ENCODE results near the gene F10. TPM values are rescaled to one million over a fixed set of nuclear protein-coding genes. Genes with fewer than 3 reads are reported as not detected.

F10 gene
- total and polyA plus RNA-seq, 4 donors, result 85.3 to 199 (median 117) TPM

DNA sequence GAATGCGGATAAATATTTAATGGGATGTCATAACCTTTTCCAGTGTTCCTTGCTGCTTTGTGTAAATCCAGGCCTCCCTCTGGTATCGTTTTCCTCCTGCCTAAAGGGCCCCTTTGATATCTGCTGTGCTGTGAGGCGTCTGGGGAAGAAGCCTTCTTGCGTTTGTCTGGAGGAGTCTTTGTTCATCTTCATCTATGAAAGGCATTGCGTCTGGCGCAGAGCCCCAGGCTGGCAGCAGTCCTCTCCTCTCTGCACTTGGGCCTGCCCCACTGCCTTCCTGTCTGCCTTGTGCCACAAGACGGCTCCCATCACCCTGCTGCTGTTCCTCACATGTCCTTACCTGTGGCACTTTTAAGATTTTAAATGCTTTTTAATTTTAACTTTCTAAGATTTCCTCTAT is 45.6 kb downstream of the F10 start (continued):
- TF ChIP-seq, protein P1, sequence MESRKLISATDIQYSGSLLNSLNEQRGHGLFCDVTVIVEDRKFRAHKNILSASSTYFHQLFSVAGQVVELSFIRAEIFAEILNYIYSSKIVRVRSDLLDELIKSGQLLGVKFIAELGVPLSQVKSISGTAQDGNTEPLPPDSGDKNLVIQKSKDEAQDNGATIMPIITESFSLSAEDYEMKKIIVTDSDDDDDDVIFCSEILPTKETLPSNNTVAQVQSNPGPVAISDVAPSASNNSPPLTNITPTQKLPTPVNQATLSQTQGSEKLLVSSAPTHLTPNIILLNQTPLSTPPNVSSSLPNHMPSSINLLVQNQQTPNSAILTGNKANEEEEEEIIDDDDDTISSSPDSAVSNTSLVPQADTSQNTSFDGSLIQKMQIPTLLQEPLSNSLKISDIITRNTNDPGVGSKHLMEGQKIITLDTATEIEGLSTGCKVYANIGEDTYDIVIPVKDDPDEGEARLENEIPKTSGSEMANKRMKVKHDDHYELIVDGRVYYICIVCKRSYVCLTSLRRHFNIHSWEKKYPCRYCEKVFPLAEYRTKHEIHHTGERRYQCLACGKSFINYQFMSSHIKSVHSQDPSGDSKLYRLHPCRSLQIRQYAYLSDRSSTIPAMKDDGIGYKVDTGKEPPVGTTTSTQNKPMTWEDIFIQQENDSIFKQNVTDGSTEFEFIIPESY (IDR thresholded peaks at IDR 0.05), result no peak
- TF ChIP-seq TAF1 (conservative IDR thresholded peaks at IDR 0.05) (no peak), NR2F2 (IDR thresholded peaks at IDR 0.05) (no peak), FOXA1 (IDR thresholded peaks at IDR 0.05) (no peak), SP1 (IDR thresholded peaks at IDR 0.05) (no peak), EGR1 (IDR thresholded peaks at IDR 0.05; ENCODE audit: low read depth in 2 of 2) (no peak), JUND (IDR thresholded peaks at IDR 0.05) (no peak)

DNA sequence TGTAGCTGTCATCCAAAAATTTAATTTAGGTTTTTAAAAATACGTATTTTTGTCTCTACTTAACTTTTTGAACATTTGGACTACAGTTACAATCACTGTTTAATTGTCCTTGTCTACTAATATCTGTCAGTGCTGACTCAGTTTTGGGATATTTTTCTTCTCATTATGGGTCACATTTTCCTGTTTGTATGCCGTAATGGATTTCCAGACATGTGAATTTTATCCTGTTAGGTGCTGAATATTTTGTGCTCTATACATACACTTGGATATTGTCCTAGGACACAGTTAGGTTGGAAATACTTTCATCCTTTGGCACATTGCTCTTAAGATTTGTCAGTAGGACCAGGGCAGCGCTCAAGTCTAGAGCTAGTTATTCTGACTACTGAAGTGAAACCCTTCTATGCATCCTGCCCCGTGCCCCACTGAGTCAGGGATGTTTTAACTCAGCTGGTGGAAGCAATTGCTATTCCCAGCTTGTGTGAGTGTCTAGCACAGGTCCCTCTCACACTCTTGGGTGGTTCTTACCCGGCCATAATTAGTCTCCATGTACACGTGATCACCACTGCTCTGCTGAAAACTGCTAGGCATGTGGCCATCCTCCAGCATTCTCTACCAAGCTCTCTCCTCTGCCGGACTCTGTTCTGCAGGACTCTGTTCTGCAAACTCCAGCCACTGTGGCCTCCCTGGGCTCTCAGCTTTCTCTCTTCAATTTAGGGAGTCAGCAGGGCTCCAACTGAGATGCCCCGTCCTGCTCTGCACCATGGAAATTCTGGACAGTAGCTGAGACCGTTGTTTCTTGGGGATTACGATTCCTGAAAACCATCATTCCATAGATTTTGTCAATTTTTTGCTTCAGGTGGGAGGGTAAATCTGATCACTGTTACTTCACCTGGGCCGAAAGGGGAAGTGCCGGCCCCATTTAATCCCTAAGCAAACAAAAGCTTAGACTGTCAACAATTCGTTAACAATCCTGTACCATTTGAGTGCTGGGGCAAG is 47.0 kb downstream of the F10 start:
- no peaks in the 10 kb centered on the region for H3K9me3 ChIP-seq (ENCODE audit: control insufficient read depth in 4 of 4, low read length in 3 of 4)
- H3K4me1 ChIP-seq (ENCODE audit: control insufficient read depth in 4 of 4, insufficient read depth in 4 of 4, low read length in 3 of 4), result peaks cover 0 to 6% (median 3%) of the 10 kb centered on the region in 4 donors
- H3K9ac ChIP-seq (ENCODE audit: low read depth in 1 of 2, low read length in 2 of 2), result no peak overlapping the region
- WGBS, result 73% methylated on average over 13 of the region's 13 CpGs
- H3K4me3 ChIP-seq (ENCODE audit: low read depth in 1 of 3, low read length in 3 of 3), result no peak overlapping the region
- no peaks in the 10 kb centered on the region for H3K27me3 ChIP-seq (ENCODE audit: control insufficient read depth in 4 of 4, insufficient read depth in 4 of 4, low read length in 3 of 4)
- DNase-seq (ENCODE audit: low spot score), result no peak
- H3K36me3 ChIP-seq (ENCODE audit: control insufficient read depth in 4 of 4, insufficient read depth in 3 of 4, low read depth in 1 of 4, low read length in 3 of 4), result peaks cover 6 to 42% (median 20%) of the 10 kb centered on the region in 4 donors
- H3K27ac ChIP-seq (ENCODE audit: low read depth in 1 of 2, low read length in 2 of 2), result no peak overlapping the region
- TF ChIP-seq GABPA (IDR thresholded peaks at IDR 0.05 in 1 of 2, conservative IDR thresholded peaks at IDR 0.05 in 1 of 2) (no peak), FOXA1 (IDR thresholded peaks at IDR 0.05) (no peak)

DNA sequence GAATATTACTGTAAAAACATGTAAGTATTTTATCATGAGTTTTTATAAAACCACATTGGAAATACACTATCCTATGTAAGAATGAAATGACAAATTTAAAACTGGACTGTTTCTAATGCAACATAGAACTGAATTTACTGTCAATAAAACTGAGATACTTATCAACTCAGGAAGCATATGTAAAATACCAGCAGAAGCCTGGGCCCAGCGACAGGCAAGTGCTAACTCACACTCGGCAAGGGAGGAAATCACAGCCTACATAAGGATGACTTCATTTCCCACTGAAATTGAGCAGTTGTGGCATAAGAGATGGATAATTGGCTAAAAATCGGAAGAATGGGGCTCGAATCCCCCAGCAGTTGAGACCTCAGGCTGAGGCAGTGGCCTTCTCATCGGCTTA is 47.9 kb downstream of the F10 start:
- Histone ChIP-seq H3K27me3 (ENCODE audit: control insufficient read depth in 4 of 4, insufficient read depth in 4 of 4, low read length in 3 of 4) (no peaks in the 10 kb centered on the region), H3K4me1 (ENCODE audit: control insufficient read depth in 4 of 4, insufficient read depth in 4 of 4, low read length in 3 of 4) (peaks cover 0 to 6% (median 3%) of the 10 kb centered on the region in 4 donors), H3K4me3 (ENCODE audit: low read depth in 1 of 3, low read length in 3 of 3) (no peak overlapping the region), H3K27ac (ENCODE audit: low read depth in 1 of 2, low read length in 2 of 2) (no peak overlapping the region), H3K36me3 (ENCODE audit: control insufficient read depth in 4 of 4, insufficient read depth in 3 of 4, low read depth in 1 of 4, low read length in 3 of 4) (peaks cover 9 to 52% (median 25%) of the 10 kb centered on the region in 4 donors), H3K9me3 (ENCODE audit: control insufficient read depth in 4 of 4, low read length in 3 of 4) (no peaks in the 10 kb centered on the region), H3K9ac (ENCODE audit: low read depth in 1 of 2, low read length in 2 of 2) (no peak overlapping the region)
- WGBS, result 80% methylated on average over 5 of the region's 5 CpGs
- no peak for DNase-seq (ENCODE audit: low spot score)
- no peak for TF ChIP-seq TAF1 (conservative IDR thresholded peaks at IDR 0.05)
- TF ChIP-seq, protein P2, sequence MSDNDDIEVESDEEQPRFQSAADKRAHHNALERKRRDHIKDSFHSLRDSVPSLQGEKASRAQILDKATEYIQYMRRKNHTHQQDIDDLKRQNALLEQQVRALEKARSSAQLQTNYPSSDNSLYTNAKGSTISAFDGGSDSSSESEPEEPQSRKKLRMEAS (IDR thresholded peaks at IDR 0.05), result no peak

DNA sequence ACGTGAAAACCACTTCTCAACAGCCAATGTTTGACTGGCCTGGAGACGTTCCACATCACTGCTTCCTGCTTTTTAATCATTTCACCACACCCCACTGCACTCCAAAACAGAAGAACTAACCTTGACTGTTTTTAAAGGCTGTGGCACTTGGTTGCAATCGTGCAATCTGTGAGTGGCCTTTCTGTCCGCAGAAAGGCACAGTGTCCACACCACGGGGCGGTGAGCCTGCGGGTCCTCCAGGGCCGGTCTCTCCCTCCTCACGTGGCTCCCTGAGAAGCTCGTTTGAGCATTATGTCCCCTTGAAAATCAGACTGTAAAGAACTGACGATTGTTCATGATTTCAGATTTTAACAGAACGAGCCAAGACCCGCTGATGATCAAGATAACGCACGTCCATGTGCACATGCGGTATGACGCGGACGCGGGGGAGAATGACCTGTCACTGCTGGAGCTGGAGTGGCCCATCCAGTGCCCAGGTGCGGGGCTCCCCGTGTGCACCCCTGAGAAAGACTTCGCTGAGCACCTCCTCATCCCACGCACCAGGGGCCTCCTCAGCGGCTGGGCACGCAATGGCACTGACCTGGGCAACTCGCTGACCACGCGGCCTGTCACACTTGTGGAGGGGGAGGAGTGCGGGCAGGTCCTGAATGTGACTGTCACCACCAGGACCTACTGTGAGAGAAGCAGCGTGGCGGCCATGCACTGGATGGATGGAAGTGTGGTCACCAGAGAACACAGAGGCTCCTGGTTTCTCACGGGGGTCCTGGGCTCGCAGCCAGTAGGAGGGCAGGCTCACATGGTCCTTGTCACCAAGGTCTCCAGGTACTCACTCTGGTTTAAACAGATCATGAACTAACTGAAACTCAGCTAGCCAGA is 48.9 kb downstream of the F10 start:
- no peak for DNase-seq (ENCODE audit: low spot score)
- Histone ChIP-seq H3K9ac (ENCODE audit: low read depth in 1 of 2, low read length in 2 of 2) (no peak overlapping the region), H3K27ac (ENCODE audit: low read depth in 1 of 2, low read length in 2 of 2) (no peak overlapping the region), H3K4me1 (ENCODE audit: control insufficient read depth in 4 of 4, insufficient read depth in 4 of 4, low read length in 3 of 4) (peaks cover 0 to 6% (median 3%) of the 10 kb centered on the region in 4 donors), H3K27me3 (ENCODE audit: control insufficient read depth in 4 of 4, insufficient read depth in 4 of 4, low read length in 3 of 4) (no peaks in the 10 kb centered on the region), H3K36me3 (ENCODE audit: control insufficient read depth in 4 of 4, insufficient read depth in 3 of 4, low read depth in 1 of 4, low read length in 3 of 4) (peaks cover 12 to 55% (median 28%) of the 10 kb centered on the region in 4 donors), H3K9me3 (ENCODE audit: control insufficient read depth in 4 of 4, low read length in 3 of 4) (no peaks in the 10 kb centered on the region), H3K4me3 (ENCODE audit: low read depth in 1 of 3, low read length in 3 of 3) (no peak overlapping the region)
- WGBS, result 94% methylated on average over 34 of the region's 34 CpGs
- TF ChIP-seq FOXA2 (IDR thresholded peaks at IDR 0.05) (no peak), FOXA1 (IDR thresholded peaks at IDR 0.05) (no peak), RAD21 (IDR thresholded peaks at IDR 0.05) (no peak), TAF1 (conservative IDR thresholded peaks at IDR 0.05) (no peak), EGR1 (IDR thresholded peaks at IDR 0.05; ENCODE audit: low read depth in 2 of 2) (no peak)
- TF ChIP-seq, protein P3, sequence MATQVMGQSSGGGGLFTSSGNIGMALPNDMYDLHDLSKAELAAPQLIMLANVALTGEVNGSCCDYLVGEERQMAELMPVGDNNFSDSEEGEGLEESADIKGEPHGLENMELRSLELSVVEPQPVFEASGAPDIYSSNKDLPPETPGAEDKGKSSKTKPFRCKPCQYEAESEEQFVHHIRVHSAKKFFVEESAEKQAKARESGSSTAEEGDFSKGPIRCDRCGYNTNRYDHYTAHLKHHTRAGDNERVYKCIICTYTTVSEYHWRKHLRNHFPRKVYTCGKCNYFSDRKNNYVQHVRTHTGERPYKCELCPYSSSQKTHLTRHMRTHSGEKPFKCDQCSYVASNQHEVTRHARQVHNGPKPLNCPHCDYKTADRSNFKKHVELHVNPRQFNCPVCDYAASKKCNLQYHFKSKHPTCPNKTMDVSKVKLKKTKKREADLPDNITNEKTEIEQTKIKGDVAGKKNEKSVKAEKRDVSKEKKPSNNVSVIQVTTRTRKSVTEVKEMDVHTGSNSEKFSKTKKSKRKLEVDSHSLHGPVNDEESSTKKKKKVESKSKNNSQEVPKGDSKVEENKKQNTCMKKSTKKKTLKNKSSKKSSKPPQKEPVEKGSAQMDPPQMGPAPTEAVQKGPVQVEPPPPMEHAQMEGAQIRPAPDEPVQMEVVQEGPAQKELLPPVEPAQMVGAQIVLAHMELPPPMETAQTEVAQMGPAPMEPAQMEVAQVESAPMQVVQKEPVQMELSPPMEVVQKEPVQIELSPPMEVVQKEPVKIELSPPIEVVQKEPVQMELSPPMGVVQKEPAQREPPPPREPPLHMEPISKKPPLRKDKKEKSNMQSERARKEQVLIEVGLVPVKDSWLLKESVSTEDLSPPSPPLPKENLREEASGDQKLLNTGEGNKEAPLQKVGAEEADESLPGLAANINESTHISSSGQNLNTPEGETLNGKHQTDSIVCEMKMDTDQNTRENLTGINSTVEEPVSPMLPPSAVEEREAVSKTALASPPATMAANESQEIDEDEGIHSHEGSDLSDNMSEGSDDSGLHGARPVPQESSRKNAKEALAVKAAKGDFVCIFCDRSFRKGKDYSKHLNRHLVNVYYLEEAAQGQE (IDR thresholded peaks at IDR 0.05), result no peak
- TF ChIP-seq, protein P2 (IDR thresholded peaks at IDR 0.05), result no peak
- TF ChIP-seq, protein P1 (IDR thresholded peaks at IDR 0.05), result no peak
